ENCODE data around the gene PRPF39. TPM values are rescaled to one million over a fixed set of nuclear protein-coding genes. Genes with fewer than 3 reads are reported as not detected.

The PRPF39 gene
- total RNA-seq, 4 donors from 2014 or later: 39.1 to 243 (median 69.5) TPM

DNA sequence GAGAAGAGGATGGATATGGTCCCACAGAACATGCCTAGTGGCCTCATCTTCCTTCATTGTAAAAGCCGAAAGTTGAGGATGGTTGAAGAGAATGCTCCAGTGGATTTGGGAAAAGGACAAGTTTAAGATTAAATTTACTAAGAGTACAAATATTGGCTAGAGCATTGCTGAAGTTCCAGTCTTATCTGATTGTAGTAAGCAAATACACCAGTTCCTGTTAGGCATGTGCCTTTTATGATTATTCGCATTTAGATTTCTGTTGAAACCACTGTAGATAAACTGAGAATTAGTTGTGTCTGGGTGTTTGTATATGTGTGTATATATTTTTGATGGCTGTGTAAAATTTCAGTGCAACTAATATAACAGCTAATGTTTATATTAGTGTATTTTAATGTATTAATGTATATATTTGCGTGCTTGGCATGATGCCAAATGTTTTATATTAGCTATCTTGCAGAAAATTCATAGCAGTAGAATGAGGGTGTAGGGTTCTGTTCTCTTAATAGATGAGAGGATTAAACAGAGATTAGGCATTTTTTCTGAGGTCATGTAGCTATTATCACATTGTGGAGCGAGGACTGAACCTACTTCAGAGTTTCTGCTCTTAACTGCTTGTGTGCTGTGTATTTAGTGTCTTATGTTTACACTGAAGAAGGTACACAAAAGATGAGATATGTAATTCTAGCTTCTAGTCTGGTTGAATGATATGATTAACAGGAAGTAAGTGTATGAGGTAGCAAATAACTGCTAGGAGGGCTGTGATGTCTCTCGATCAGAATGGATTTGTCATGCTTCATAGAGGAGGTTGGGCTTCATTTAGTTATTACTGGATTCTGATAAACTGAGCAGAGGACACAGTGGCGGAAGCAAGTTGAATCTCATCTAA, 29.2 kb downstream of the PRPF39 start:
- no peaks in the 10 kb centered on the region for H3K27me3 ChIP-seq
- intact Hi-C loops (cut with DNase I; ENCODE audit: low total_unique reads): no loop called here
- H3K36me3 ChIP-seq: no peaks in the 10 kb centered on the region

DNA sequence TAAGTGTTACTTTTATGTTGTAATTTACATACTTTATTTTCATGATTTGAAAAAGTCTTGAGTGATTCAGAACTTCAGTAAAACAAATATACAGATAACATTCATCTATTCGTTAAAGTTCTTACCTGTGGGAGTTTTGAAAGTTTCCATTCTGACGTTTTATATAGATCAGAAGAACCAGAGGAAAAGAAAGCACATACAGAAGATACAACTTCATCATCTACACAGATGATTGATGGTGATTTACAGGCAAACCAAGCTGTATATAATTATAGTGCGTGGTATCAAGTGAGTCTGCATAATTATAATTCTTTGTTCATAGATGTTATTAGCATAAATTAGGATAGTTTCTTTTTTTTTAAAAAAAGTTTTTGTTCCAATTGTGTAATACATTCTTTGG, 30.4 kb downstream of the PRPF39 start:
- DNase-seq: no peak
- intact Hi-C loops (cut with DNase I; ENCODE audit: low total_unique reads): no loop called here
- Histone ChIP-seq H3K9me3 (no peaks in the 10 kb centered on the region), H3K27ac (no peak overlapping the region), H3K4me3 (no peak overlapping the region), H3K4me1 (no peaks in the 10 kb centered on the region), H3K27me3 (no peaks in the 10 kb centered on the region), H3K36me3 (no peaks in the 10 kb centered on the region)
- TF ChIP-seq, protein P1, sequence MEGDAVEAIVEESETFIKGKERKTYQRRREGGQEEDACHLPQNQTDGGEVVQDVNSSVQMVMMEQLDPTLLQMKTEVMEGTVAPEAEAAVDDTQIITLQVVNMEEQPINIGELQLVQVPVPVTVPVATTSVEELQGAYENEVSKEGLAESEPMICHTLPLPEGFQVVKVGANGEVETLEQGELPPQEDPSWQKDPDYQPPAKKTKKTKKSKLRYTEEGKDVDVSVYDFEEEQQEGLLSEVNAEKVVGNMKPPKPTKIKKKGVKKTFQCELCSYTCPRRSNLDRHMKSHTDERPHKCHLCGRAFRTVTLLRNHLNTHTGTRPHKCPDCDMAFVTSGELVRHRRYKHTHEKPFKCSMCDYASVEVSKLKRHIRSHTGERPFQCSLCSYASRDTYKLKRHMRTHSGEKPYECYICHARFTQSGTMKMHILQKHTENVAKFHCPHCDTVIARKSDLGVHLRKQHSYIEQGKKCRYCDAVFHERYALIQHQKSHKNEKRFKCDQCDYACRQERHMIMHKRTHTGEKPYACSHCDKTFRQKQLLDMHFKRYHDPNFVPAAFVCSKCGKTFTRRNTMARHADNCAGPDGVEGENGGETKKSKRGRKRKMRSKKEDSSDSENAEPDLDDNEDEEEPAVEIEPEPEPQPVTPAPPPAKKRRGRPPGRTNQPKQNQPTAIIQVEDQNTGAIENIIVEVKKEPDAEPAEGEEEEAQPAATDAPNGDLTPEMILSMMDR (IDR thresholded peaks at IDR 0.05): no peak
- no peak for TF ChIP-seq POLR2A (IDR thresholded peaks at IDR 0.05)

More for the DNA sequence above, 29.2 kb downstream of the PRPF39 start:
- no peak for DNase-seq
- no peaks in the 10 kb centered on the region for H3K9me3 ChIP-seq
- no peaks in the 10 kb centered on the region for H3K4me1 ChIP-seq
- no peak overlapping the region for H3K27ac ChIP-seq
- no peak for TF ChIP-seq POLR2A (IDR thresholded peaks at IDR 0.05)
- TF ChIP-seq, protein P1 (IDR thresholded peaks at IDR 0.05): no peak
- H3K4me3 ChIP-seq: no peak overlapping the region

DNA sequence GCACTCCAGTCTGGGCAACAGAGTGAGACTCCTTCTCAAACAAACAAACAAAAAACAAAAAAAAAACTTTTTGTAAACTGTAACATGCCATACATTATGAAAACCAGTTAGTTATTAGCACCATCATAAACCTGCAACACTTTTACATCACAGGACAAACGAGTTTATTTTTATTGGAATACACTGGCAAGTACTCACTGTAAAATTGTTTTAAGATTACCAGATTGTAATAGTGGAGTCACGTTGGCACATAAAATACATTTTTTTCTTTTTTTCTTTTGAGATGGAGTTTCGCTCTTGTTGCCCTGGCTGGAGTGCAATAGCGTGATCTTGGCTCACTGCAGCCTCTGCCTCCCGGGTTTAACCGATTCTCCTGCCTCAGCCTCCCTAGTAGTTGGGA, 34.7 kb downstream of the PRPF39 start:
- Histone ChIP-seq H3K9me3 (no peaks in the 10 kb centered on the region), H3K4me3 (no peak overlapping the region), H3K27me3 (no peaks in the 10 kb centered on the region), H3K36me3 (no peaks in the 10 kb centered on the region), H3K4me1 (no peaks in the 10 kb centered on the region), H3K27ac (no peak overlapping the region)
- no peak for DNase-seq
- intact Hi-C loops (cut with DNase I; ENCODE audit: low total_unique reads): no loop called here
- TF ChIP-seq, protein P1 (IDR thresholded peaks at IDR 0.05): no peak

DNA sequence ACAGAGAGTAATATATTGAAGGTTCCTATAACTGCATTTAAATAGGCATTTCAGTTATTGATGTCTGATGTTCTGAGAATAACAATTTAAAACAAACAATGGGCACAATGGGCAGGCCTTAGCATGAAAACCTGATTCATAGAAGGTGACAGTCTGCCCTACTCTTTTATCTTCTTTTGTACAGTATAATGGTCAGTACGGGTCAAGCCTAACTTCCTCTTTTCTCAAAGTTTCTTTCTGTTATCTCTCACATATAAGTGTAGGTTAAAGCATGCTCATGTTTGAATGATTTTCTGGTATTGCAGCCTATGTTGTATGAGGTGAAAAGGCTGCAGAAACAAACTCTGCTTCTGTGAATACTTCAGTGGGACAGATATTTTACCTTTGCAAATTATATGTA, 36.2 kb downstream of the PRPF39 start:
- intact Hi-C loops (cut with DNase I; ENCODE audit: low total_unique reads): no loop called here
- Histone ChIP-seq H3K36me3 (no peaks in the 10 kb centered on the region), H3K9me3 (no peaks in the 10 kb centered on the region), H3K4me1 (no peaks in the 10 kb centered on the region), H3K27ac (no peak overlapping the region), H3K27me3 (no peaks in the 10 kb centered on the region), H3K4me3 (no peak overlapping the region)
- TF ChIP-seq, protein P1 (IDR thresholded peaks at IDR 0.05): no peak
- no peak for TF ChIP-seq POLR2A (IDR thresholded peaks at IDR 0.05)
- DNase-seq: no peak

DNA sequence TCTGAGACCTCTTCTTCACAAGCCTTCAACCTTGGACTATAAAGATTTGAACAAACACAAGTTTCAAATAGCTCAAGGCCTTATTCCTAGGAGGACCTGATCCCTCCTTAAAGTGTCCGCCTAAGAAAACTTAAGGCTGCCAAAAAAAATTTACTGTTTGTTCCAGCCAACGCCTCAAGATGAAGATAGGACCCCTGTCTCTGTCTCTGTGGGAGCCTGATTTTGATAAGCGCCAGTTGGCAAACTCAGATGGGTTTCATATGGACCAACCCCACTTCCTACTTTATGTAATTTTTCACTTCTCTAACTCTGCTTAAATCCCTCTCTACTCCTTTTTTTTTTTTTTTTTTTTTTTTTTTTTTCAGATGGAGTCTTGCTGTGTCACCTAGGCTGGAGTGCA, 39.4 kb downstream of the PRPF39 start:
- Histone ChIP-seq H3K9me3 (no peaks in the 10 kb centered on the region), H3K27ac (no peak overlapping the region), H3K36me3 (no peaks in the 10 kb centered on the region), H3K4me1 (no peaks in the 10 kb centered on the region), H3K27me3 (no peaks in the 10 kb centered on the region), H3K4me3 (no peak overlapping the region)
- intact Hi-C loops (cut with DNase I; ENCODE audit: low total_unique reads): no loop called here
- TF ChIP-seq, protein P1 (IDR thresholded peaks at IDR 0.05): no peak
- no peak for TF ChIP-seq POLR2A (IDR thresholded peaks at IDR 0.05)
- no peak for DNase-seq
